OCI-LY7 (cell line): ENCODE results near the gene MRPS2. TPM values are rescaled to one million over a fixed set of nuclear protein-coding genes. Genes with fewer than 3 reads are reported as not detected.

Experiments used
- BruUV-seq: library from RNA; stranded (reverse); fragments of 400-500 nt; replicated peaks from 2 replicates; lab custom pipeline; 2021; lab: Mats Ljungman, UMichigan
- CTCF ChIA-PET: fragments of 300-600 bp; sonication (Branson Sonifier 250); formaldehyde crosslinking; loops from one replicate; lab custom pipeline; 2022; ENCODE audit warnings: antibody characterized with exemption; ENCODE audit not compliant: unreplicated experiment; lab: Charles Lee
- POLR2A ChIA-PET: fragments of 300-600 bp; sonication (Branson Sonifier 250); formaldehyde crosslinking; loops from one replicate; lab custom pipeline; 2022; ENCODE audit warnings: antibody characterized with exemption; lab: Charles Lee
- DNase-seq: peaks from one replicate; pipeline ENCODE4 v3.0.0-alpha.2; 2015; ENCODE audit warnings: low spot score
- H2AFZ ChIP-seq: fragments of 200-600 bp; sonication (generic), shearing (Covaris generic); 2 replicates; pipeline ENCODE4 v1.6.1; 2014; ENCODE audit warnings: mild to moderate bottlenecking, antibody characterized with exemption, low read length, moderate library complexity
- H3K27ac ChIP-seq: fragments of 200-600 bp; sonication (generic); 2 replicates; pipeline ENCODE4 v1.5.1; 2014; ENCODE audit warnings: mixed run types, low read depth, mild to moderate bottlenecking, moderate library complexity, low read length, inconsistent platforms; ENCODE audit not compliant: poor library complexity, severe bottlenecking
- H3K36me3 ChIP-seq: fragments of 200-600 bp; sonication (generic); 2 replicates; pipeline ENCODE4 v1.6.1; 2014; ENCODE audit warnings: mild to moderate bottlenecking, antibody characterized with exemption, low read length, moderate library complexity, mixed read lengths; ENCODE audit not compliant: insufficient read depth
- H3K4me1 ChIP-seq: fragments of 200-600 bp; sonication (generic); 2 replicates; pipeline ENCODE4 v1.5.1; 2014; ENCODE audit warnings: mild to moderate bottlenecking, low read length; ENCODE audit not compliant: insufficient read depth, poor library complexity, severe bottlenecking
- H3K4me2 ChIP-seq: fragments of 200-600 bp; sonication (generic); 2 replicates; pipeline ENCODE4 v1.6.1; 2014; ENCODE audit warnings: mild to moderate bottlenecking, low read length
- H3K4me3 ChIP-seq: fragments of 200-600 bp; sonication (generic); 2 replicates; pipeline ENCODE4 v1.5.1; 2014; ENCODE audit warnings: mild to moderate bottlenecking, low read depth, low read length; ENCODE audit not compliant: poor library complexity, severe bottlenecking
- H3K79me2 ChIP-seq: fragments of 200-600 bp; sonication (generic); 2 replicates; pipeline ENCODE4 v1.6.1; 2016; ENCODE audit warnings: low read depth, mild to moderate bottlenecking, low read length, moderate library complexity, mixed read lengths; ENCODE audit not compliant: insufficient read depth
- H3K9me2 ChIP-seq: fragments of 200-600 bp; sonication (generic); 2 replicates; pipeline ENCODE4 v1.6.1; 2016; ENCODE audit warnings: mild to moderate bottlenecking, low read length, mixed read lengths; ENCODE audit not compliant: insufficient read depth
- H3K9me3 ChIP-seq: fragments of 200-600 bp; sonication (generic); 2 replicates; pipeline ENCODE4 v1.6.1; 2014; ENCODE audit warnings: mild to moderate bottlenecking, mixed run types, low read length, mixed read lengths
- H4K20me1 ChIP-seq: fragments of 200-600 bp; sonication (generic); 2 replicates; pipeline ENCODE4 v1.6.1; 2014; ENCODE audit warnings: mild to moderate bottlenecking, antibody characterized with exemption, low read length, moderate library complexity, mixed read lengths; ENCODE audit not compliant: insufficient read depth
- EZH2phosphoT487 ChIP-seq: fragments of 200-600 bp; sonication (generic); IDR thresholded peaks from 2 replicates; pipeline ENCODE4 v1.6.1; 2018; ENCODE audit warnings: low read depth, borderline replicate concordance, mild to moderate bottlenecking, mixed run types, antibody characterized with exemption, low read length, moderate library complexity, mixed read lengths
- intact Hi-C: fragments of 100-400 bp; cut with micrococcal nuclease; formaldehyde crosslinking; loops from one replicate; pipeline ENCODE4 v1.10.0; 2022; ENCODE audit not compliant: unreplicated experiment
- total RNA-seq, 2 experiments: library from RNA; depleted of rRNA in 1 of 2; stranded (reverse); fragments of >200 nt in 1 of 2; shearing (Covaris generic) in 1 of 2; gene quantifications; 2 replicates each; pipeline ENCODE4 v1.2.3, GENCODE V29; 2014 to 2022
- TF ChIP-seq, protein P1 (sequence below): fragments of 200-600 bp; sonication (generic); conservative IDR thresholded peaks from 2 replicates; pipeline ENCODE4 v1.5.1; 2014; ENCODE audit warnings: mild to moderate bottlenecking, antibody characterized with exemption, low read length, moderate library complexity, mixed read lengths

The MRPS2 gene
- total RNA-seq, 2 experiments from 2014 or later = 42.7 to 55.7 TPM

DNA sequence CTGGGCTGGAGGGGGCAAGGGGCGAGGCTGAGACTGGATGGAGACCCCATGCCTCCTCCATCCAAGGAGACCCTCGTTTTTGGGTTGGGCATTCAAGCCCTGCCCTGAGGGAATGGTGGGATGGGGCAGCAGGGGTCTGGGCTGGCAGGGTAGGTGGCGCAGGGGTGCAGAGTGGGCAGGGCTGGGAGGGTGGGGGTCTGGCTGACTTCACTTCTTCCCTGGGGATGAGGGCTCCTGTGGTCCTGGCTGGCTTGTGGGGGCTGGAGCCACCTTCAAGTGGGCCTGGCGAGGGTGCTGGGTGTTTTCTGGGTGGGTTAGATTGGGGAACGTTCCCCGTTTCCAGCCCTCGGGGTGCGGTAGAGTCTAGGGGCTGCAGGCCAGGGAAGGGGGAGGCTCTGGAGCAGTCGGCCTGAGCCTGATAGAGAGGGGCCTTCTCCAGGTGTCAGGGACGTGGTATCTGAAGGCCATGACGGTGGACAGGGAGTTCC is 21.2 kb downstream of the MRPS2 start:
- Histone ChIP-seq H3K4me1 (no peaks in the 10 kb centered on the region), H4K20me1 (no peaks in the 10 kb centered on the region), H3K9me3 (no peaks in the 10 kb centered on the region), H3K36me3 (no peaks in the 10 kb centered on the region), H3K4me2 (no peak overlapping the region), H3K4me3 (no peak overlapping the region), H3K27ac (no peak overlapping the region), H3K79me2 (no peaks in the 10 kb centered on the region), H2AFZ (no peak overlapping the region), H3K9me2 (no peaks in the 10 kb centered on the region)
- CTCF ChIA-PET = no interaction called here
- DNase-seq = no peak
- BruUV-seq = no TSS peak
- POLR2A ChIA-PET = no interaction called here
- intact Hi-C loops = no loop called here
- no peak for TF ChIP-seq EZH2phosphoT487
- TF ChIP-seq, protein P1, sequence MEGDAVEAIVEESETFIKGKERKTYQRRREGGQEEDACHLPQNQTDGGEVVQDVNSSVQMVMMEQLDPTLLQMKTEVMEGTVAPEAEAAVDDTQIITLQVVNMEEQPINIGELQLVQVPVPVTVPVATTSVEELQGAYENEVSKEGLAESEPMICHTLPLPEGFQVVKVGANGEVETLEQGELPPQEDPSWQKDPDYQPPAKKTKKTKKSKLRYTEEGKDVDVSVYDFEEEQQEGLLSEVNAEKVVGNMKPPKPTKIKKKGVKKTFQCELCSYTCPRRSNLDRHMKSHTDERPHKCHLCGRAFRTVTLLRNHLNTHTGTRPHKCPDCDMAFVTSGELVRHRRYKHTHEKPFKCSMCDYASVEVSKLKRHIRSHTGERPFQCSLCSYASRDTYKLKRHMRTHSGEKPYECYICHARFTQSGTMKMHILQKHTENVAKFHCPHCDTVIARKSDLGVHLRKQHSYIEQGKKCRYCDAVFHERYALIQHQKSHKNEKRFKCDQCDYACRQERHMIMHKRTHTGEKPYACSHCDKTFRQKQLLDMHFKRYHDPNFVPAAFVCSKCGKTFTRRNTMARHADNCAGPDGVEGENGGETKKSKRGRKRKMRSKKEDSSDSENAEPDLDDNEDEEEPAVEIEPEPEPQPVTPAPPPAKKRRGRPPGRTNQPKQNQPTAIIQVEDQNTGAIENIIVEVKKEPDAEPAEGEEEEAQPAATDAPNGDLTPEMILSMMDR = no peak

DNA sequence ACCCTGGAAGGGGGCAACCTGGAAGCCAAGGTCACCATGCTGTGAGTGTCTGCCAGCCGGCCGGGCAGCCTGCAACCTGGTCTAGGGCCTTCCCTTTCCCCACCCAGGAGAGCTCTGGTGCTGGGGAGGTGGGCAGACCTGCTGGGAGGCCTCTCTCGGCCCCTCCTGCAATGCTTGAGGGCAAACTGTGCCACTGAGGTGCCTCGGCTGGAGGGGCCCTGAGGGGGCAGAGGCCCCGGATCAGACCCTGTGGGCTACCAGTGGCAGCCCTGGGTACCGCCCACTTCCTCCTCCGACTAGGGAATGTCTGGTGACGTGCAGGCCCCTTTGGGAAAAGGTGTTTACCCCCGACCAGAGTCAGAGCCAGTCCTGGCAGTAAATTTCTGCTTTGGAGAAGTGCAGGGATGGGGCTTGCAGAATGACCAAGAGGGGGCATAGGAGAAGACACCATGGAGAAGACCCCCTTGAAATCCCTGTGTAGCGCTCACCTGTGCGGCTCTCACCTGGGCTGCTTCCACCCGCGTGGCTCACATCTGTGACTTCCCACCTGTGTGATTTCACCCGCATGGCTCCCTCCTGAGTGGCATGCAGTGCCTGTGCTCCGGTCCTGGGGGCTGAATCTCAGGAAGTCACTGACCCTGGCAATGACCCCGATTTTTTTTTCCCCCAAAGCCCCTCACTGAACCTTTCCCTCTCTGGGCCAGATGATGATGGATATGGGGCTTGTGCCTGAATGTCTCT is 21.8 kb downstream of the MRPS2 start:
- Histone ChIP-seq H2AFZ (no peak overlapping the region), H4K20me1 (no peaks in the 10 kb centered on the region), H3K9me2 (no peaks in the 10 kb centered on the region), H3K4me2 (no peak overlapping the region), H3K27ac (no peak overlapping the region), H3K79me2 (no peaks in the 10 kb centered on the region), H3K4me3 (no peak overlapping the region), H3K4me1 (no peaks in the 10 kb centered on the region), H3K36me3 (no peaks in the 10 kb centered on the region), H3K9me3 (no peaks in the 10 kb centered on the region)
- intact Hi-C loops = no loop called here
- TF ChIP-seq, protein P1 = no peak
- no peak for TF ChIP-seq EZH2phosphoT487
- ChIA-PET CTCF (no interaction called here), POLR2A (no interaction called here)
- DNase-seq = no peak
- no TSS peak for BruUV-seq

- Histone ChIP-seq H2AFZ (no peak overlapping the region), H3K36me3 (no peaks in the 10 kb centered on the region), H3K4me1 (no peaks in the 10 kb centered on the region), H4K20me1 (no peaks in the 10 kb centered on the region), H3K79me2 (no peaks in the 10 kb centered on the region), H3K27ac (no peak overlapping the region), H3K9me2 (no peaks in the 10 kb centered on the region), H3K4me2 (no peak overlapping the region), H3K4me3 (no peak overlapping the region), H3K9me3 (no peaks in the 10 kb centered on the region)
- DNase-seq = no peak
- TF ChIP-seq EZH2phosphoT487 = no peak
- TF ChIP-seq, protein P1 = no peak
- CTCF ChIA-PET = no interaction called here
- POLR2A ChIA-PET = no interaction called here
- intact Hi-C loops = no loop called here
- no TSS peak for BruUV-seq
Observed at GRCh38 chr9:135522931-135523330, 22.4 kb downstream of the MRPS2 start.
